CD4-positive, alpha-beta T cell treated with Interferon gamma for 1 hour (primary cell): Measurements from ENCODE around the gene PRR36.

Source experiments
- DNase-seq: peaks from one replicate; pipeline ENCODE4 v3.0.0-alpha.2; 2020

PRR36 gene

DNA sequence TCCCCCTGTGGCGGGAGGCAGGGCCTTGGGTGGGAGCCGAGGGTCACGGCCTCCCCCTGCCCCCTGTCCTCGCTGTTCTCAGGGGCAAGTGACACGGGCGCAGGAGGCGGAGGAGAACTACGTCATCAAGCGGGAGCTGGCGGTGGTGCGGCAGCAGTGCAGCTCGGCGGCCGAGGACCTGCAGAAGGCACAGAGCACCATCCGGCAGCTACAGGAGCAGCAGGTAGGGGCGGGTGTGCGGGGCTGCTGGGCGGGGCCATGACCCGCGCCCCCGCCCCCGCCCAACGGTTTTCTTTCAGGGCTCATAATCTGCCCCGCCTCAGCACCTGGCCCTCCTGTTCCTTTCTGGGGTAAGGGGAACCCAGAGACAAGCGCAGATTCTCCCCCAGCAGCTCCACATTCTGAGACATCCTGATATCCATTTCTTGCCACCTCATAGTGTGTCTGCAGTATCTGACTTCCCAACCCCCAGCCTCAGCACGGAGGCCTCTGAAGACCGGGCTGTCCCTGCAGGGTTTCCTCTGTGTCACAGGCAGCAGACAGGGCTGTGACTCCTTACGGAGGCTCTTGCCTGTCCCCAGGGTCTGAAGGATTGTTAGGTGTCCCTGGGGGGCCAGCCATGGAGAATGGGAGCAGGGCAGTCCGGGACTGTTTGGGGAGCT lies 15.9 kb downstream of the PRR36 start:
- peak; percentile 11 for DNase-seq

DNA sequence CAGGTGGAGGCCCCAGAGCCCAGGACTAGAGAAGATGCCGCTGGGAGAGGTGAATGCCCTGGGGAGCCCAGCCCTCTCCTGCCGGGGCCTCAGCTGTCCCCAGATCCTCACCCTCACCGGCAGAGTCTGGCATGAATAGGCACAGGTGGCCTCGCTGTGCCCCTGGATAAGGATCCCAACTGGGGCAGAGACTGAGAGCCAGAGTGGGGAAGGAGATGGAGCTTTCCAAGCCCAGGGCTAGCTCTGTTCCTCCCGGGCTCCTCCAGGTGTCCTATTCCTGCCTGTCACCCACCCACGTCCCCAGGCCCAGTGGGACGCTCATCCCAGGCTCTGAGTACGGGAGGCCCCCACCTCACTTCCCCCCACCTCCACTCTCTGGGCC lies 16.5 kb downstream of the PRR36 start:
- no peak for DNase-seq

DNA sequence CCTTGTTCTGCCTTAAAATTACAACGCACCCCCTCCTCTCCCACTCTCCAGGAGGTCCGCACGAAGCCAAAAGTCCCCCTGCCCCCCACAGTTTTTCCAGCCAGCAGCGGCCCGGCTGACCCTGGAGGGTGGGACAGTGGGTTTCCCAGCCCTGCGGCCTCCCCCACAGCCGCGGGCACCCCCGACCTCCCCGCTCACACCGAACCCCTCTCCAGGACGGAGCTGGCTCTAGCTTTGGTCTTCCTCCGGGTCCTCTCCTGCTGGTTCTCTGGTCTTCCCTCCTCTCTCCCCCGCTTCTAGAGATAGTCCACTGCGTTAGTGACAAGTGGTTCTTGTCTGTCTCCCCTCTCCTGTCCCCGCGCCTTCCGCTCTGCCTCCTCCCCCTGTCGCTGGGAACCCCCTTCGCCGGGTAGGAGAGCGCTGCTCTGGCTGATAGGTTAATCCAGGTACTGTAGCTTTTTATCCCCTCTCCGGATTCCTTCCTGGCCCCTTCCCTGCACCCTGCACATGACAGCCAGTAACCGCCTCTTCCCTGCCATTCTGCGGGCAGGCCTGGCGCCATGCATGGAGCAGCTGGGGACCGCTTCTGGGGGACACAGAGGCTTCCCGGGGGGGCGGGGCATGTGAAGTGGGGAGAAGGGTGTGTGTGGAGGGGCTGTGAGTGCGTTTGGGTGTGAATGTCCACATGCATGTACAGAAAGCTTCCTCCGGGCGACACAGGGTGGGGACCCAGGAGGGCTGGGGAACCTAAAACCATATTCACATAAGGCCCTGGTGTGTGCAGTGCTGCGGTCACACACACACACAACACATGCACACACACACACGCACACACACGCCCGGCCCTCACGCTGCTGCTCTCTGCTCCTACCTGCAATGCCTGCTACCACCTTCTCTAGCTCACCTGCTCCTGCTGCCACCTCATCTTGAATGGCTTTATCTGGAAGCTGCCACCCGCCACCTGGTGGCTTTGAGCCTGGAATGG lies 17.2 kb downstream of the PRR36 start:
- DNase-seq: no peak

DNA sequence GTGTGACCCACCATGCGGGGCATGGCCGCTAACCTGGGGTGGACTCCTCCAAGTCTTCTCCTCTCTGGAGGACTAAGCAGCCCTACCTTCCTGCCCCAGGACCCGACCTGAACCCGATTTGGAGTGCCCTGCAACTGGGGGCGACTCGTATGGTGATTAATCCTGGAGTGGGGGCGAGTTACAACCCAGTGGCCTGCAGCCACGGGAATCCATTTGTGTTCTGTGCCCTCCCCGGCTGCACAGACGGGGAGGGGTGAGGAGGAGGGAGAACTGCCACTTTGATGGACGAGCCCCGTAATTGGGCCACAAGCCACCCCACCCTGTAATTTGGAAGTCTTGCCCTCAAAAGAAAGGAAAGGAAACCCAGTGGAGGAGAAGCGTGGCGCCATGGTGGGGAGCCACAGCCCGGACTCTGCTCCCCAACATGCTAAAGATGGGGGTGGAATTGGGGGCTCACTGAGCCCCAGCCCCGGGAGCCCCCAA lies 18.0 kb downstream of the PRR36 start:
- no peak for DNase-seq

DNA sequence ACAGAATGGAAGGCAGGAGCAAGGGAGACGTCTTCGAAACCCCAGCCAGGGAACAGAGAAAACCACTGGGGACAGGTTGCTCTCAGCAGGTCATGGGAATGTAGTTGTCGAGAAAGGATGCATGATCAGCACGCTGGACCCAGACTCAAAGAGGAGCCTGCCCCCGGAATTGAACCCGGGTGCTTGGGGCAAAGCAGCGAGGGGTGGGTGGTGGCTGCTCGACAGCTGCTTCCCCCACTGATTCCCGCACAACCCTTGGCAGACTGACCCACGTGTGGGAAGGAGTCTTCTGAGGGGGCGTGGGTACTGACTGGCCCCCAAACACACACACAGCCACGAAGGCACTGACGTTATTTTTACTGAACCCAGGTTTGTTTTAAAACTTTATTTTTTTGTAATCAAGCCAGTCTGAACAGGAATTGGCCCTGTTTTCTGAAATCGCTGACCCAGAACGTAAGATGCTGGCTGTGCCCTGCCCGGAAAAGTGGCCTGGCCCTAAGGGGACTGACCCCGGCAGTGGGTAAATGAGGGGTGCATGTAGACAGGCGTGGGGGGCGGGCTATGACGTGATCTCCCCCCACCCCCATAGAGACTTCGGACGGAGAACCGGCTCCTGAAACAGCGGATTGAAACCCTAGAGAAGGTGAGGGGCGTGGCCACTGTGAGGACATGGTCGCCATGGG lies 18.6 kb downstream of the PRR36 start:
- no peak for DNase-seq

DNA sequence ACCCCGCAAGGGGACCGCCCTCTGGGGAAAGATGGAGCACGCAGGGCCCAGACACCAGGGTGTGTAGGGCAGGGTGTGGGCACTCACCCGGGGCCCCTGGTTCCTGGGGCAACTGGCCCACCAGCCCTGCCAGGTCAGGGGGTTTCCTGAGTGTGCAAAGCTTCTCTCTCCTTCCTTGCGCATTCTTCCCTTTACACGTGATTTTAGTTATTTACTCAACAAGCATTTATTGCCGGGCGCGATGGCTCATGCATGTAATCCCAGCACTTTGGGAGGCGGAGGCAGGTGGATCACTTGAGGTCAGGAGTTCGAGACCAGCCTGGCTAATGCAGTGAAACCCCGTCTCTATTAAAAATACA lies 20.4 kb downstream of the PRR36 start:
- no peak for DNase-seq

DNA sequence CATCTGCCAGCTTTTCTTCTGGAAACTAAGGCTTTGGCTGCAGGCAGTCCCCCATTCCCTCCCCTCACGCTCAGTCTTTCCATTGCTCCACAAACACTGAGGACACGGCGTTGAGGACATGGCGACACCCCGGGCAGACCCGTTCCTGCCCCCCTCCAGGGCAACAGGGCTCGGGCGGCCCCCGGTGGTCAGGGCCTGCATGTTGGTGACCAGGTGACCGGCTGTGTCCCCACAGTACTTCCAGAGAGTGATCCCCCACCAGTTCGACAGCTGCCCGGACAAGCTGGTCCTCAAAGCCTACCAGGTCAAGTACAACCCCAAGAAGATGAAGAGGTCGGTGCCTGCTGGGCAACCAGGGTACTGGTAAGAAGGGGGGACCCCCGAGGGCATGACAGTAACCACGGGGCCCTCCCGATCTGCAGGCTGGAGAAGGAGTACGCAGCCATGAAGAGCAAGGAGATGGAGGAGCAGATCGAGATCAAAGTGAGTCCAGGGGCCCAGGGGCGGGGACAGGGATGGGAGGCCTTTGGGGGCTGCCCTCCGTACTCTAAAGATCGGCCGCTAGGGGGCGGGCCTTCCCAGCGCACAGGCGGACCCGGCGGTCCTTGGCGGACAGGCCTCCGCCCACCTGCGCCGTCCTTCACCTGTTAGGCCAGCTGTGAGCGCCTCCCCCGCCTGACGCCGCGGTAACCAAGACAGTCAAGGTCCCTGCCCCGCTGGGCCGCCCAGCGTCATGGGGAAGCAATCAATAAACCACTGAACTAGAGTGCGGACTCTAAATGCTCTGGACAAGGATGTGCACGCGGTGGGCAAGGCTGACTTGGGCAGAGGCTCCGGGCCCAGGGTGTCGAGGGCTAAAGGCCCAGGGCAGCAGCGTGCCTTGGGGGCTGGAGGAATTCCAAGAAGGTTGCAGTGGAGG lies 21.1 kb downstream of the PRR36 start:
- DNase-seq: peak; percentile 67

DNA sequence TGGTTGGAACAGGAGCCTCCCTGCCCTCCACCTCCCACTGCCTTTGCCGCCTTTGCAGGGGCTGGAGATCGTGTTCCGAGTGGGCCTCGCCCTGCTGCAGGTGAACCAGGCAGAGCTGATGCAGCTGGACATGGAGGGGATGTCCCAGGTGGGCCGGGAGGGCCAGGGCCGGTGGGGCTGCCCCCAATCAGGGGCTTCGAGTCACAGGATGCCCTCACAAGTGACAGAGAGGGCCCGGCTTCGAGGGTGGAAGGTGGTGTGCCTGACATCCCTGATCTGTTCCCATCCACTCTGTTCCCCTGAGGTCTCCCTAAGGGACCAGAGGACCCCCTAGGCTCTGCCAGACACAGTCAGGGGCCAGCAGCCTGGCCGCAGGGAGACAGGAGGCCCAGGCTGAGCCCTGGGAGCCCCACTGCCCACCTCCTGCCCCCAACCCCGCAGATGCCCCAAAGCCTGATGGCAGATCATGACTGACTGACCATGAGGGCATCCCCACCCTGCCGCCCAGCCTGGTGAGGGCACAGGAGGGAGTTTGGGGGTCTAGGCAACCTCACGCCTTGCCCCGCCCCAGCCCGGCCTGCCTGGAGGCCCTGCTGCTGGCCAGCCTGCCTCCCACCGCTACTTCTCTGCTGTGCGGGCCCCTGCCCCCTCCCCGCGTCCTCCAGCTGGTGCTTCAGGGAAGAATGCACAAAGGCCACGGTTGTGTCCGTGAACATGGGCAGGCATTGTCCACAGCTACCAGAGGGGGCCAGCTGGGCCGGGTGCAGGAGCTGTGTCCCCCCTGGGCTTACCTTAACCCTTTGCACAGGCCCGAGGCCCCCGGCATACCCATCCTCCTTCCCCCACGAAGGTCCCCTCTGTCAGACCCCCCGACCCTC lies 22.3 kb downstream of the PRR36 start:
- no peak for DNase-seq

DNA sequence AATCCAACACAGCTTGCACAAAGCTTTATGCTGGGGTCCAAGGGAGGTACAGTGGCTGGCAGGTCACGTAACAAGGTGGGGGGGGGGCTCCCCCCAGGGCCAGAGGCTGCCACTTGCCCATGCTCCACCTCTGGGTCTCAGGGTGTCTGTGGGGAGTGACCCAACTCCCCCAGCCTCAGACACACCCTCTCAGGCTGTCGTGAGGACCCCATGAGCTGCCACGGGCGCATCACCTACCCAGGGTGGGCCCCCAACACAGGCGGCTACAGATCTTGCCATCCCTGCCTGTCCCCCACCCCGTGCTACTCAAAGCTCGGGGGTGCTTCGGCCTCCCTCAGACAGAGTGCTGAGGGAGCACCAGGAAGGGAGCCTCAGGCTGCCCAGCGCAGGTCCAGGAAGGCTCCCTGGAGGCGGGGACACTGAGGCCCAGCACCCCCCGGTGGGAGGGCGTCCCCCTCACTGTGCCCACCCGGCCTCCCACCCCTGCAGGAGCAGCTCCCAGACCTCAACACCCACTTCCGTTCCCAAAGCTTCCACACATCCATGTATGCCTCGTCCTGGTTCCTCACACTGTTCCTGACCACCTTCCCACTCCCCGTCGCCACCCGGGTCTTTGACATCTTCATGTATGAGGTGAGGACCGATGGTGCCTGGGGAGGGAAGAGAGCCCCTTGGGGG lies 23.1 kb downstream of the PRR36 start:
- DNase-seq: no peak

DNA sequence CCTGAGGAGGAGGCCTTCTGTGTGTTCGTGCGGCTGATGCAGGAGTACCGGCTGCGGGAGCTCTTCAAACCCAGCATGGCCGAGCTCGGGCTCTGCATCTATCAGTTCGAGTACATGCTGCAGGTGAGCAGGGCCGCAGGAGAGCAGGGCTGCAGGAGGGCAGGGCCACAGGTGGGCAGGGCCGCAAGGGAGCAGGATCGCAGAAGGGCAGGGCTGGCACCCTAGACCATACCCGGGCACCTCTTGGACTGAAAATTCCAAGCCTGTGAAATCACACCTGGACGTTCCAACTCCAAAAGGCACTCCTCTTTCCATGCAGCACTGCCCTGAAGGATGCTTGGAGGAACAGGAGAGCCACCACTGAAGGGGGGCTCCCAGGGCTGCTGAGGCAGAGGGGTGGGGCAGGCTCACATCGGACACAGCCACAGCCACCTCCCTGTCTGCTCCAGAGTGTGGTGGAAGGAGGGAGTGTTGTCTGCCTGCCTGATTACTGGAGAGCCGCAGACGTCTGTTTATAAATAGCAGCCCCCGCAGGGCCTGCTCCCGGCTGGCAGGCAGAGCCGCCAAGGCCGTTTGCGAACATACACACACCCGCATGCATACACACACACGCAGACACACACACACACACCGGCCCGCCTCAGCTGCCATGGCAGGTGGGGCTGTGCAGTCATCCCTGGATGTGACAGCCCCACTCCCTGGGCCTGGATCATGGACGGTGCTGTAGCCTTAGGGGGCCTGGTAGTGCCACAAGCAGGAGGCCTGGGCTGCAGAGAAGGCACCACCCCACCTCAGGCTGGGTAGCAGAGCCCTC lies 24.0 kb downstream of the PRR36 start:
- DNase-seq: no peak

DNA sequence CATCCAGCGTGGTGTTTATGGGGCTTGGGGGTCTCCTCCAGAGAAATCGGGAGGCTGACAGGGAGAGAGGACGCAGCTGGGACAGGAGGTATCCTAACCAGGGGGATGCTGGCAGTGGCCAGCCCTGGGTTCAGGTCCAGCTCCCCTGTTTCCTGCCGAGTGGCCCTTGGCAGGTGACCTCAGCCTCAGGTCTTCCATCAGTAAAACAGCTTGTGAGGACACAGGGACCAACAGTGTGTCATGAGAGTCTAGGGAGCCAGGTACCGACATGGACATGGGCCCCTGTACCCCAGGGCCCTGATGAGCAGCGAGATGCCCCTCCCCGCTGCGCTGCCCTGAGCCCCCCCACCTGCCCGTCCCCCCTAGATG lies 24.6 kb downstream of the PRR36 start:
- DNase-seq: no peak

DNA sequence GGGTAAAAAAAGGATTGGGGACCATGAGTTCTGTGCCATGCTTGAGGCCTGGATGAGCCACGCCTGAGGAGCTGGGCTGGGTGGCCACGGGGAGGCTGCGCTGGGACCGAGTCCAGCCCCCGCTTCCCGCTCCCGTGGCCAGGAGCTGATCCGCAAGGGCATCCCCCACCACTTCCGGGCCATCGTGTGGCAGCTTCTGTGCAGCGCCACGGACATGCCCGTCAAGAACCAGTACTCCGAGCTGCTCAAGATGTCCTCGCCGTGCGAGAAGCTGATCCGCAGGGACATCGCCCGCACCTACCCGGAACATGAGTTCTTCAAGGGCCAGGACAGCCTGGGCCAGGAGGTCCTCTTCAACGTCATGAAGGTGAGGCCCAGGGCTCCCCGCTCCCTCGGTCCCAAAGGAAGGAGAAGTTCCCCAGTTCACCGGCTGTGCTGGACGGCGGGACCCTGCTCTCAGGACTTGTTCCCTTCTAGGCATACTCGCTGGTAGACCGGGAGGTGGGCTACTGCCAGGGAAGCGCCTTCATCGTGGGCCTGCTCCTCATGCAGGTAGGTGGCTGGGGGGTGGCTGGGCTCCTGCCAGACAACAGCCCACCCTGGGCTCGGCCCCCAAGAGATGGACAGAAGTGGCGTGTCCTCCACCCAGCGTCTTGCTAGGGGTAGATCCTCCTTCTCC lies 25.3 kb downstream of the PRR36 start:
- no peak for DNase-seq

DNA sequence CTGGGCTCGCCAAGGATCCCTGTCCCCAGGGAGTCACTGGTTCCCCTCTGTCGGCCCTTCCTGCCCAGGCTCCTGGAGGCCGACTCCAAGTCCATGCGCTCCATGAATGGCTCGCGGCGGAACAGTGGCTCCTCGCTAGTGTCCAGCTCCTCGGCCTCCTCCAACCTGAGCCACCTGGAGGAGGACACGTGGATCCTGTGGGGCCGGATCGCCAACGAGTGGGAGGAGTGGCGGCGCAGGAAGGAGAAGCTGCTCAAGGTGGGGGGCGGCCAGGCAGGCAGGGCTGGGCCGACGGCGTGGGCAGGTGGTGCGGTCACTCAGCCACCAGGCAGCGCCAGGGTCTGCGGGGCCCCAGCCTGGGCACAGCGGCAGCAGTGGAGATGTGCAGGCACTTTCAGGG lies 26.5 kb downstream of the PRR36 start:
- DNase-seq: no peak

DNA sequence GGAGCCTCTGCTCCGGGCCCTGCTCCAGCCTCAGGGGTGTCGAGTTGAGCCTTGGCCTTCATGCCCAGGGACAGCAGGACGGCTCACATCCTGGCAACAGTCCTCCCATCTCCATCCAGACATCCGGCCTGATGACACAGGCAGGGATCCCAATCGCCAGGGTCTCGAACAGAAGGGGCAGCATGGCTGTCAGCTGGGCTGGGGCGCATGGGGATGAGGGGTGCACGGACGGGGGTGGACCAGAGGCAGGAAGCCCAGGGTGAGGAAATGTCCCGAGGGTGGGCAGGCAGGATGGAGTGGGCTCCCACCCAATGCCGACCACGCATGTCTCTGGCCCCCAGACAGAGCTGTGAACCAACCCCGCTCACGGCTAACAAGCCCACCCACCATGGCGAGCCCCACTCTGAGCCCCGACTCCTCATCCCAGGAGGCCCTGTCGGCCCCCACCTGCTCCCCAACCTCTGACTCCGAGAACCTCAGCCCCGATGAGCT lies 28.0 kb downstream of the PRR36 start:
- DNase-seq: no peak

DNA sequence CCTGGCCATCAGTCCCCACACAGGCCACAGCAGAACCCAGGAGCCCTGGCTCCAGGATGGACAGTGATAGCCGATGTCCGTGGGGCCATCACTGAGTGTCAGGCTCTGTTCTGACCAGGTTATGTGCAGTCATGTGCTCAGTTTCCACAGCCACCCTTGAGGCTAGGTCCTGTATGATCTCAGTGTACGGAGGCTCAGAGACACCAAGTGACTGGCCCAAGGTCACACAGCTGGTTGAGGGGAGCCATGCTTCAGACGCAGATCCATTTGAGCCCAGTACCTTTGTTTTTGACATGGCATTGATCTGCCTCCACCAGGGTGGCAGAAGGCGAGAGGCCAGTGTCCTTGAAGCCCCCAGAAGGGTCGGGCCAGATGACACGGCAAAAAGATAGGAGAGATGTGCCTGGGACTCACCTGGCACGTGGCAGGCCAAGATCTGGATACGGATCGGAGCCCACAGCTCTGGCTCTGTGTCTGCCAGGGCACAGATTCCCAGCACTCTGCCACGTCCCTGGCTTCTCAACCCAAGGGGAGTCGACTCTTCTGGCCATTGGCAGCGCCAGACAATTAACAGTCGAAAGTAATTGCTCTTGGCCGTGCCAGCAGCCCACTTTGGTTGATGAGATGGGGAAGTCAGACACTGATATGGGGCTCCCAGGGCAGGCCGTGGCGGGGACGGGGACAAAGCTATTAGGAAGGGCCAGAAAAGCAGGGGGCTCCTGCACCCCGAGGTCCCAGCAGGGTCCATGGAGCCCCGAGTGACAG lies 28.6 kb downstream of the PRR36 start:
- no peak for DNase-seq

DNA sequence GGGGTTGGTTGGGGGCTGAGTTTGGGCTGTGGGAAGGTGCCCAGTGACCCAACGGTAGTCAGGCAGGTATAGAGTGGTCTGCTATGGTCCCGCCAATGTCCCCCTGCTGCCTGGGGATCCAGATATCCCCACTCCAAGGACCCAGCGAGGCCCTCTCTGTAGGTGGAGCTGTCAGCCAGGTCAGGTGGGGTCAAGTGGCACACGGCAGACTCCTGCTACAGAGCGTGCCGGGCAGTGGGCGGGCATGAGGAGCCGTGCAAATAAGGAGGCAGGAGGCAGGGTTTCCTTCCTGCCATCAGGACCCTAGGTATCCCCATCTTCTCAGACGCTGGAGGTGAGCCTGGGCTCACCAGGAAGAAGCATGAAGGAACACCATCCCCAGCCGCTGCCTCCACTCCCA lies 29.2 kb downstream of the PRR36 start:
- DNase-seq: no peak

DNA sequence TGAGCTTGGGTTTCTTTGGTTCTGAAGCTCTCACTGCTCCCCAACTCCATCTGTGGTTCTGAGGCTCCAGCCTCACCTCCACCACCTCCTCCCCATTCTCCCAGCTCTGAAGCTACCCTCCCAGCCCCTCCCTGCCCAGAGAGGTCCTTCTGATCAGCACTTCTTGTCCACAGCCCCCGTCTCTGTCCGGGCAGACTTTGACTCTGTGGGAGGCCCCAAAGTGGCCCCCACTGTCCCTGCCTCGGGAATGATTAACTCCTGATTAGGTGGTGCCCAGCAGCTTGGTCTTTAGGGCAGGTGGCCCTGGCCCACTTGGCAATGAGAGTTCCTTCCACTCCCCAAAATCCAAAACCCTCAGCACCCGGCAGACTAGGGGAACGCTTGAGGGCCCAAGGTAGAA lies 29.8 kb downstream of the PRR36 start:
- DNase-seq: no peak

DNA sequence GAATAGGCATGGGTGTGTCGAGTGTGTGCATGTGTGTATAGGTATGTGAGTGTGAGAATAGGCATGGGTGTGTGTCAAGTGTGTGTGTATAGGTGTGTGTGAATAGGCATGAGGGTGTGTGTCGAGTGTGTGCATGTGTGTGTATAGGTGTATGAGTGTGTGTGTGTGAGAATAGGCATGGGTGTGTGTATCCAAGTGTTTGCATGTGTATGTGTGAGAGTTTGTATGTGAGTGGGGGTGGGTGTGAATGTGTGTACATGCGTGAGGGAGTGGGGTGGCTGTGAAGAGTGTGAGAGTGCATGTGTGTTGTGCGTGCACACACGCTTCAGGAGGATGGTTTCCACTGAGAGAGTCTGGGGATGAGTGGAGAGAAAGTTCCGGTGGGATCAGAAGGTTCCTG lies 30.7 kb downstream of the PRR36 start:
- DNase-seq: no peak
